ENCODE data around the gene PDZD8. TPM values are rescaled to one million over a fixed set of nuclear protein-coding genes. Genes with fewer than 3 reads are reported as not detected.

Gene PDZD8
- total RNA-seq, 1 experiment from 2014 or later, result 17.0 TPM

DNA sequence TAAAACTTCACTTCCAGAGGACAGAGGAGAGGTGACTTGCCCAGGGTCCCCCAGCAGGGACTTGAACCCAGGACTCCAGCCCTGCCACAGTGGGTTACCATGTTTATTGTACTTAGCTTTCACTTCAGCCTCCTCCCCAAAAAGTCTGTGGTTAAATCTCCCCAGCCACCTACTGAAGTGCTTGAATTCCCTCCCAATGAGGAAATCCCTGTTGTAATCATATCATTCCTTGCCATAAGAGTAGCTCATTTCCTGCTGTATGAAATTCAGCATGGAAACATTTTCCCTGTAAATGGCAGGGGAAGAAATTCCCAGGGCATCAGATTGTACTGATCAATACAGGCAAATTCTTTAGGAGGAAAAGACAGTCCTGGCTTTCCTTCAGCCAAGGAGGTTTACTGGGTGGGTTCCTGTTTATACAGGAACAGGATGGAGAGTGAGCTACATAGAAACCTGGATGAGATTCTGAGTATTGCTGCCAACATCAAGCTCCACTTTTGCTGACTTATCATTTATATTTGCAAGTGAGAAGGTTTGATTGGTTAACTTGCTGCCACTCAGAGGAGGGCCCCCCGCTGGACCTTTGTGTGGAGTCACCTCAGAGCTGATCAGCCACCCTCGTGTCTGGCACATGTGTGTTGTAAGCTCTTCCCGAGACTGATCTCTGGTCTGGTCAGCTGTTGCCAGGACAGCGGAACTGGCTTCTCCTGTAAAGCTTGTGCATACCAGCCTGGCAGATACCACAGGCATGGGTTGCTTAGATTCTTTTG is 16.4 kb upstream of the PDZD8 start:
- DNase-seq (ENCODE audit: low read depth), result peak; percentile 61

DNA sequence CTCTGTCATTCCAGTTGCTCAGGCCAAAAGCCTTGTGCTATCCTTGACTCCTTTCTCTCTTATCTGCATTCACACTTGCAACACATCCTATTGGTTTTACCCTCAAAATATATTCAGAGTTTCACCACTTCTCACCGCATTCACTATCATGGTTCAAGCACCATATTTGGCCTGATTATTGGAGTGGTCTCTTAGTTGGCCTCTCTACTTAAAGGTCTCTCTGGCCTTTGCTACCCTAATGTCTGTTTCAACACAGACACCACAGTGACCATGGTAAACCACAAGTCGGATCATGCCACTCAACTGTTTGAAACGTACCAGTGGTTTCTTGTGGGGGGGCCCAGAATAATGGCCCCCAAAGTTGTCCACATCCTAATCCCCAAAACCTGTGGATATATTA is 15.2 kb upstream of the PDZD8 start:
- DNase-seq (ENCODE audit: low read depth), result no peak

DNA sequence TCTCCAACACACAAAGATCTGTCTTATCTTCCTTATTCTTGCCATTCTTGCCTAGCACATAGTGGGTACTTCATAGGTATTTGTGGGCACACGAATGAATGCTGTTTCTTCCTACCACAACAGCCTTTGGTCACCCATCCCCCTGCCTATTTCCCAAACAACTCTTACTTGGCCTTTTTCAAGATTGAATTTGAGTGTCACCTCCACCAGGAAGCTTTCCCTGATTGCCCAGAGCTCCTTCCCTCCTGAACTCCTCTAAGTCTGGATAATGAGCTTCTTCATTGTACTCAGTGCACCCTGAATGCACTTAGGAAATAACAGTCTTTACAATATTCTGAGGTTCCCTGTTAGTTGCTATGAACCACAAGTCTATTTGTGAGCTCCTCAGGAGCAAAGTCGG is 11.6 kb upstream of the PDZD8 start:
- DNase-seq (ENCODE audit: low read depth), result no peak

DNA sequence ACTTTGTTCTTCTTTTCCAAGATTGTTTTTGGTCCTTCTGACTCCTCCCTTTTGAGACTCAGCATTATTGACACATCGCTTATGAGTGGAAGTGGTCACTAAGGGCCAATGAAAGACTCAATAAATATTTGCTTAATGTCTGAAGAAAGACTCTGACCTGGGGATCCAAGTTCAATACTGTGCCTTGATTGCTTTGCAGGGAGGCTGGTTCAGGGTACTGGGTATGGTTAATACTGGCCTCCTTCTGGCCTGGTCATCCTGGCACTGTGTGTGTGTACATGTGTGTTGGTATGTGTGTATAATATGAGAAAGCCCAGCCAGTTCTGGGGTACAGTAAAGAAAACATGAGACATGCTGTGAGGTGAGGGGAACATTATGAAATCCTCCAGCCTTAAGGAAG is 7.6 kb upstream of the PDZD8 start:
- no peak for DNase-seq (ENCODE audit: low read depth)

DNA sequence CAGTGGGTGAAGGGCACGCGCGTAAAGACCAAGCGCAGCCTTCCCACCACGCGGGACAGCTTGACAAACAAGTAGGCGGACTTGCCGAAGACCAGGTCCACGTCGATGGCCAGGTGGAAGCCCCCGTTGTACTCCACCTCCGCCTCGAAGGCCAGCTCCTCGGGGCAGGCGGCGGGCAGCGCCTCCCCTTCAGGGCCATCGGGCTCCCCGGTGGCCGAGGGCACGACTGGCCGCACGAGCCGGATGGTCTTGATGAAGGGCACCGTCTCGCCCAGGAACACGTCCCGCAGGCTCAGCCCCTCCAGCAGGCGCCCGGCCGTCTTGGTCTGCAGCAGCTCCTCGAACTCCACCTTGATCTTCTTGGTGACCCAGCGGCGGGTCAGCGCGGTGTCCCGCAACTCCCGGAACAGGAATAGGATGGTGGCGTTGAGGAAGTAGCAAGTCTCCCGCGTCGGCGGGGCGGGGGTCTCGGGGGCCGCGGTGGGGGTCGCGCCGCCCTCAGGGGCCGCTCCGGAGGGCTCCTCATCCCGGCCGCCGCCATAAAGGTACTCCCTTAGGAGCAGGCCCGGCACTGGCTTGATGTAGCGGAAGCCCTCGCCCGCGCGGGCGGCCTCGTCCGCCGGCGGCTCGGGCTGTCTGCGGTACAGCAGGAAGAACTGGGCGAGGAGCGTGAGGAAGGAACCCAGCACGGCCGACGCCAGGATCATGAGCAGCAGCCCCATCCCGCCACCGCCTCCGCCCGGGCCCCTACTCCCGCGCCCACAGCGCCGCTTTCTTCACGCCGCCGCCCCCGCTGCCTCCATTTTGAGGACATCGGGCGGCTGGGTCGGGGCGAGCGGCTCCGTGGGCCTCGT is 507 bp downstream of the PDZD8 start:
- DNase-seq (ENCODE audit: low read depth), result peak; percentile 8

DNA sequence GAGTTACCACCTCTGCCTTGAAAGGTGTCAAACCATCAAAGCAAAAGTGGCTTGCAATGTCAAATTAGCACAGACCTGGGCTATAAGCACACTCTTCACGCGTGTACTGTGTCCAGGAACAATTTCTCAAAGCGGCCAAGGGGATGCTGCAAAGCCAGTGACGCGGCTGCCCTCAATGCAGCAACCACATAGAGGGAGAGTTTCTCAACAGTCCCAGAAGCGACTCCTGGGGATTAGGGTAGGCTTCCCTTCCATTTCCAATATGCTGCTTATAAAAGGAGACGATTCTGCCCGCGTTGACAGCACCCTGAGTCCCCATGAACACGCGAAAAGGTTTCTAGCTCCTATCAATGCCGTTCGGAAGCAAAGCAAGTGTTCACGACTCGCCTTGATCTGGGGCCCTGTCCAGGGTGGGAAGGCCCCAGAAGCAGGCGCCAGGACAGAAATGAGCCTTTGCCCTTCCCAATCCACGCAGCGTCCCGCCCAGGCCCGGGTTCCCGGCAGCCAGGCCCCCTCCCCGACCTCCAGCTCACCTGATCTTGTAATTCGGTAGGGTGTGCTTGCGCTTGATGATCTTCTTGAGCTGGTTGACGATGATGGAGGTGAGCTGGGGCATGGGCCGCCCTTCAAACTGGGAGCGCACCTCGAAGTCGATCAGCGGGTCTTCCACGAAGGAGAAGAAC is 1.3 kb downstream of the PDZD8 start:
- DNase-seq (ENCODE audit: low read depth), result peak; percentile 52

DNA sequence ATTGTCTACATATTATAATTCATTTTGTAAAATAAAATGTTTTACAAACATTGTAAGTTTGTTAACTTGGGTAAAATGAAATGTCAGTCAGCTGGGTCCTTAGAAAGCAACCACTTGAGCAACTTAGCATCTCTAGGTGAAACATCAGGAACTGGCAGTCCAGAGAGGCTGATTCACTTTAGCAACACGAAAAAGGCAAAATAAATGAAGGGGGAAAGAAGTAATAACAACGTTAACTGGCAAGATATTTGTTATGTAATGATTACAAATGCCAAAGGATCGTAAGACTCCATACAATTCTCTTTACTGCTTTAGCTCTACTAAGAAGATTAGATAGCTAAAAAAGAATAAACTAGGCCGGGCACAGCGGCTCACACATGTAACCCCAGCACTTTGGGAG is 5.0 kb downstream of the PDZD8 start:
- DNase-seq (ENCODE audit: low read depth), result no peak

DNA sequence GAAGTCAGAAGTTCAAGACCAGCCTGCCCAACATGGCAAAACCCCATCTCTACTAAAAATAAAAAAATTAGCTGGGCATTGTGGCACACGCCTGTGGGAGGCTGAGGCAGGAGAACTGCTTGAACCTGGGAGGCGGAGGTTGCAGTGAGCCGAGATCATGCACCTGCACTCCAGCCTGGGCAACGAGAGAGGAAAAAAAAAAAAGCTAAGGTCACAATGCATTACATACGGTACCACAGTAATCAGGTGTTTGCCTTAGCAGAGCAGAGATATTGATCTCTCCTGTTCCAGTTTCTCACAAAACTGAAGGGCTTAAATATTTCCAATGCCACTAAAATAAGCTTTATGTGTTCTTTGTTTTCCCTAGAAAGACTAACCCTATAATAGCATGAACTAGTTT is 7.5 kb downstream of the PDZD8 start:
- DNase-seq (ENCODE audit: low read depth), result no peak

DNA sequence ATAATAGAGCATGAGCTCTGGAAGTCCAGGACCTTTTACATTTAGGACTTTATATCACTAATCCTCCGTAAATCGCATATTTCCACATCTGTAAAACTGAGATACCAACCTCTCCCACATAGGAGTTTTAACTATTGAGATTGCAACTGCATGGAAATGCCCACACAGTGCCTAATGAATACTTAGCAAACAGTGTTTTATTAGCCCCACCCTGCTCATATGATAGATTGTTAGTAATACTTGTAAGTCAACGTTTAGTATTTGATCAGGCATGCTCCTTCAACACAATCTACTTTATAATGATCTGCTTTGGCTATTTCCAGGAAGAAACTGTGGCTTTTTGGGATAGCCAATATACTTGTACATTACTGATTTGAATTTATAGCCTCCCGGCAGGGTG is 8.5 kb downstream of the PDZD8 start:
- DNase-seq (ENCODE audit: low read depth), result no peak

DNA sequence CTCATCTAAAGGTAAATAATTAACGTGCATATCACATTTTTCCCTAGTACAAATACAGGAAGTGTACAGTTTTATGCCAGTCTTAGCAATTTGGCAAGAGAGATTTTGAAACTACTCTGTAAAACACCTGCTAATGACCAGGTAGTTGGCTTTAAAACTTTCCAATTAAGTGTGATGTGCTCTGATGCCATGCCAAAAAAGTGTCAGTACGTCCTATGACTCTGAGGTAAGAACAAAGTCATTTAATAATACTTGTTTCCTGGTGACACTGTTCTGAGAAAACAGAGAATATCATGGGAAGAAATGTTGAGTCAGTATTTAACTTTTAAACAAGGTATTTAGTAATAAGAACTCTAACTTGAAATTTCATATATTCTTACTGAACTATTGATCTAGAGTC is 9.6 kb downstream of the PDZD8 start:
- DNase-seq (ENCODE audit: low read depth), result no peak

DNA sequence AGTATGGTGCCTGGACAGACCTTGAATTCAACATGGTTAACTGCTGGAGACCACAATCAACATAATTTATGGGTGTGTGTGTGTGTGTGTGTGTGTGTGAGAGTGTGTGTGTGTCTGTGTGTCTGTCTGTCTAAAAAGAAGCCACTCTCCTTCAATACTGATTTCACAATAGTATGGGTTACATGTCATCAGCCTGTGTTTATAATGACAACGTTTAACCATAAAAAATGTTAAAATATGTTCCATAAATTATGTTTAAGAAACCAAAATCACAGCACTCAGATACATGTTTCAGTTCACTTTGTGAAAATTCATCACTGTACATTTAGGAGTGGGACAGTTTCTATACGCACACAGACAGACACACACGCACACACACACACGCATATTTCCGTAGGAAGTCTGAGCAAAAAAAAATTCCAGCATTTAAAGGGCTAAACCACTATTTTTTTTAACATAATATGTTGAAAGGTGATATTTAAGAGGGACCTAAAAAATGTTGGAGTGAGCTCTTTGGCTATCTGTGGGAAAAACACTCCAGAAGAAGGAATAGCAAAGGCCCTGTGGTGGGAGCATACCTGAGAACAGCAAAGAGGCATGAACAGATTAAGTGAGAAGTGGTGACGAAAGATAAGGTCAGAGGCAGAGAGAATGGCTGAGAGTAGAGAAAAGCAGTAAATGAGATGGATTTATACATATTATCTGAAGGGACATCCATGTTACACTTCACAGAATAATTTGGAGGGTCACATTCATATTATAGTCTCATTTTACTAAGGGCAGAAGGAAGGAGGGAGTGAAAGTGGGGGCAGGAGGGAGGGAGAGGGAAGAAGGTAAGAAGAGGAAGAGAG is 10.9 kb downstream of the PDZD8 start:
- no peak for DNase-seq (ENCODE audit: low read depth)

DNA sequence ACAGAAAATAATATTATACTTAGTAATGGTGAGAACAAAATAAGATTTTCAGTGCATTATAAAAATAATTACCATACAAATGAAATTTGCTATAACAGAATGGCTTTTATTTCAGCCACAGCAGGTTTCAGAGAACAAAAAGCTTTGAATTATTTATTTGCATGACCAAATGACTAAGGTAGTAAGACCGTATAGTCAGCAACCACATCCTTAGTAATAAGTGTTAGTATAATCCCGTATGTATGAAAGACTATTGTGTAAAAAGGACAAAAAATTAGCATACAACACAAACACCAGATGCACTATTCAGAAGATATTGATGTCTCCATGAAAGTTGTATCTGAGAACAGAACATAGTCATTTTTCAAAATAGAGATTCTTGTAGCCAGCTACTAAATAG is 12.2 kb downstream of the PDZD8 start:
- DNase-seq (ENCODE audit: low read depth), result peak; percentile 79

DNA sequence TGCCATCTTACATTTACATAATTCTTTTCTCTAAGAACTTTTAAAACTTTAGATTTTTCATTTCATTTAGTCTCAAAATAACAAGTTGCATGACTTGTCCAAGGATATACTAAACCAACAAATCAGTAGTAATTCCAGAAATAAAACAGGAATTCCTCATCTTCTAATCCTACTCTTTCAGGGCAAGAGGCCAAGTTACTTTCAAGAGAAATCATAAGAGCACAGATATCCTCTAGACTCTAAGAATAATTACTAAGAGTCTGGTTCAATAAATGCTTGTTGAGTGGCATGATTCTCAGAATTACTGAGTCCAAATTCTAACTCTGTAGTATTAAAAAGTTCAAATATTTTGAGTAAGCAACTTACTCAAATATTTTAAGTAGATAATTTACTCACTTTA is 12.9 kb downstream of the PDZD8 start:
- no peak for DNase-seq (ENCODE audit: low read depth)

DNA sequence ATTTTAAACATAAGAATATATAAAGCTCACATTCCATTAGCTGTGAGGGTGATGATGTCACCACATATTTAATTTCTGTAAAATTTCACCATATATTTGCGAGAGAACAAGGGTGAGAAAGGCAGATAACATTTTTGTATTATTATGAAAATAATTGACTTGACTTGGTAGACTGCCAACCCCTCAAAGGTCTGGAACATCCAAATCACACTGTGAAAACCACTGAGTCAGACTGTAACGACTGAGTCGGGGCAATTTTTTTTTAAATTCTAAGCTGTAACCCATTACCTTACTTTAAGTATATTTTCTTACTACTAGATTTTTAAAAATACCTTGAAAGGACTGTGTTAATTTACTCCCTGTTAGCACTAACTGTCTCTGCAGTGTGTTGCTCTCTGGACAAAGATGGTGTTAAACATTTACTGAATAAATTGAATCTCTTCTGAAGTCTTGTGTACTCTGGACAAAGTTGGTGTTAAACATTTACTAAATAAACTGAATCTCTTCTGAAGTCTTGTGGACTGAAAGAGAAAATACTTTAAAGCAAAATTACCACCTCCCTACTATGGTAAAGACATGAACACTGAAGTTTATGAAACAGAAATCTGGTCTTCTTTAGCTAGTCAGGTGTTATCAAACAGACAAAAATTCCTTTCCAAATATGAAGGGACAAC is 14.1 kb downstream of the PDZD8 start:
- DNase-seq (ENCODE audit: low read depth), result peak; percentile 57

DNA sequence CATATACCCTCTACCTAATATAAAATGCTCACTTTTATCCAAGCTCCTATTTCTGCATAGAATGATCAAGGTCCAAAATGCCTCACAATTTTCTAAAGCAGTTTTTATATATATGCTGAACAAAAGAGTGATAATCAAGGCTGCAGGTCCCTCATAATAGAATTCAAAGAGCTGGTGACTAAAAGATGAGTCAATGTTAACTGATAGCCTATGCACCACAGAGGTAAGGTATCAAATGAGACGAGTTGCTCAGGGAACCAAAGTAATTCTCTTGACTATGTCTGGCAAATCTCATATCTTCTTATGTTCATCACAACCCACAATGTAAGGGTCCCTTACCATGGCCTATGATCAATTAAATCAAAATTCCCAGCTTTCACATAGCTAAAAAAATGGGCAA is 15.2 kb downstream of the PDZD8 start:
- peak; percentile 63 for DNase-seq (ENCODE audit: low read depth)

DNA sequence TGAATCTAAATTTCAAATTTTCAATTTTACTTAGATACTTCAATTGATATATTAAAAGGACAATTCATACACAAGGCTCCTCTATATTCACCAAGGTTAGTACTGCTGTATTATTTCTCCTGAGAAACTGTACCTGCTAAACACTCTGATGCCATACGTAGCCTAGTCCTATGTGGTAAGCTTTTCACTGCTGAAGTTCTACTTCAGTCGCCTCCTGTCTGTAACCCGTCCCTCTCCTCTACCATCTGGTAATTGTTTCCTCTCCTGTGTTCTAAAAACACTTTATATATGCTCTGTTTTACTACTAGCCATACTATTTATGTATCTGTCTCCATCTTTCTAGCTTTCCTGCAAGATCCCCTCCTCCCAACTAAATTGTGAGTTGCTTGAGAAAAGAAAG is 20.2 kb downstream of the PDZD8 start:
- no peak for DNase-seq (ENCODE audit: low read depth)

DNA sequence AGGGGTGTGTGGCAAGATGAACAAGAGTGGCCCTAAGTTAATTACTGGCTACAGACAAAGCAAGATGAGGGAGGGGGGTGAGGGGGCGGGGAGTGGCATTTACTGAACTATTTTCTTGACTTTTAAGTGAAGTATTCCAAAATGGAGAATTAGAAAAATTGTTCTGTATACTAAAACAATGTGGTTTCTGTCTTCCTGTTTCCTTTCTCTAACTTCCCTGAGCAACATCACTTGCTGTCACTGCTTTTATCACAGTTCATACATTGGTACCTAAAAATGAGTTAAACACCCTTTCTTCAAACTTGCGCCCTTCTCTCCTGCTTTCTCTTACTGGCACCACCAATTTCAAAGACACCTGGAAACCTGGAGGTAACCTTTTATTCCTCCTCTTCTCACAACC is 21.6 kb downstream of the PDZD8 start:
- DNase-seq (ENCODE audit: low read depth), result no peak

DNA sequence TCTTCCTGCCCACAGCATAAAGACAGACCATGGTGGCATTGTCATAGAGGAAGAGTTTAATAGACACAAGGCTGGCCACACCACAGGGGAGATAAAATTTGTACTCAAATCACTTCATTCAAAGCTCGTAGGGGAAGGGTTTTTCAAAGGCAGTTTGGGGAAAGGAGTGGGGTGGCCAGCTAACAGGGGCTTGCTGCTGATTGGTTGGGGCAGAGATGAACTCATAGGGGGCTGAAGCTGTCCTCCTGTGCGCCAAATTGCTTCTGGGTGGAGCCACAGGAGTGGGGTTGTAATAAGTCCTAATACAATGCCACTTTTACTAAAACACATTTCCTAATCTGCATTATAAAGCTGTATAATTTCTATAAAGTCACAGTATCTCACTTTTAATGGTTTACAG is 22.5 kb downstream of the PDZD8 start:
- DNase-seq (ENCODE audit: low read depth), result no peak

DNA sequence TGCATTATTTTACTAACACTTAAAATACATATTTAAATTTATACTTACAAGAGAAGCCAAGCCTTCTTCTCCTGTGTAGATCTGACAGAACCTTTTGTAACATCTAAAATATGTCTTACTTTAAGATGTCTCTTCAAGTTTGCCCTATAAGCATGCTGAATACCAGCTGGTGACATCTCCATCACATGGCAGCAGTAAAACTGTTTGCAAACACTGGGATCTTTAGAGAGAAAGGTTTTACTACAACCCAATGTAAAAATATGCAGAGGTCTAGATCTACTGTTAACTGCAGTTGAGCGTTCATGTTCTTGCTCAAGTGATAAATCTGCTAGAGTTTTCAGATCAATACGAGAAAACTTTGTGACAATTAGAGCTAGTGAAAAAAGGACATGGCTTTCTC is 23.2 kb downstream of the PDZD8 start:
- DNase-seq (ENCODE audit: low read depth), result no peak

DNA sequence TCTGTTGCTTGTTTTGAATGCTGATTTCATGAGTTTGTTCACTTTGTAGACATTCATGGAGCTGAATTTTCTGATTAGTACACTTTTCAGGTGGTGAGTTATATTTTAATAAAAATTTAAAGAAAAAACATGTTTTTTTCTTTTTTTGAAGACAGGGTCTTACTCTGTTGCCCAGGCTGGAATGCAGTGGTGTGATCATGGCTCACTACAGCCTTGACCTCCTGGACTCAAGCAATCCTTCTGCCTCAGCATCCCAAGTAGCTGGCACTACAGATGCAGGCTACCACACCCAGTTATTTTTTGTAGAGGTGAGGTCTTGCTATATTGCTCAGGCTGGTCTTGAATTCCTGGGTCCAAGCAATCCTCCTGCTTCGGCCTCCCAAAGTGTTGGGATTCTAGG is 23.7 kb downstream of the PDZD8 start:
- no peak for DNase-seq (ENCODE audit: low read depth)

DNA sequence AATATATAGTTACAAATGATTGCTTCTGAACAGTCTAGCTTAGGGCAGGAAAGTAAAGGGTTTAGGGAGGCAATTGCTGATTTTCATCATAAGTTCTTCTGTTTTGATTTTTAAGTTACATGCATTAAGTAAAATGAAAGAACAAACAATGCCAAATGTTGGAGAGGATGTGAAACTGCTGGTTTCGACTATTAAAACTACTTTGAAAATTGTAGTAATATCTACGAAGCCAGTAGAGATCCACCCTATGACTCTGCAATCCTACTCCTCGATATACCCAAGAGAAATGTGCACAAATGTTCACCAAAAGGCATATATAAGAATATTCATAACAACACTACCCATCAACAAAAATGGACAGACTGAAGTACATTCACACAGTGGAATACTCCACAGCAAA is 24.3 kb downstream of the PDZD8 start:
- no peak for DNase-seq (ENCODE audit: low read depth)

All from LHCN-M2 (cell line).